Fibroblast of villous mesenchyme (primary cell): ENCODE data around the gene CFAP61. TPM values are rescaled to one million over a fixed set of nuclear protein-coding genes. Genes with fewer than 3 reads are reported as not detected.
"Not testable (repeated sequence)": the region's sequence is repeated elsewhere in the genome, so short reads cannot be mapped to it uniquely, and the experiment has no call there.

Experiments used
- DNase-seq: peaks from one replicate; pipeline ENCODE4 v3.0.0-alpha.2; 2010; ENCODE audit warnings: low read depth
- H3K4me3 ChIP-seq: 2 replicates; pipeline ENCODE4 v1.5.1; 2011; ENCODE audit warnings: low read depth, mild to moderate bottlenecking, low read length
- CTCF ChIP-seq: IDR thresholded peaks from 2 replicates; pipeline ENCODE4 v1.5.1; 2012; ENCODE audit warnings: low read depth, mild to moderate bottlenecking, low read length; ENCODE audit not compliant: insufficient read depth
- total RNA-seq: library from RNA; depleted of rRNA; stranded (reverse); fragments of >200 nt; gene quantifications from 2 replicates; pipeline ENCODE4 v1.2.3, GENCODE V29; 2012

The CFAP61 gene
- total RNA-seq, 1 donor: 0.43 TPM

GRCh38 chr20:20343932-20344331, 291.6 kb downstream of the CFAP61 start:
- no peak for TF ChIP-seq CTCF
- H3K4me3 ChIP-seq: no peak overlapping the region
- no peak for DNase-seq

- no peak for DNase-seq
- TF ChIP-seq CTCF: no peak
- H3K4me3 ChIP-seq: no peak overlapping the region
Observed at GRCh38 chr20:20344476-20344875, 292.1 kb downstream of the CFAP61 start.

- no peak overlapping the region for H3K4me3 ChIP-seq
- no peak for TF ChIP-seq CTCF
Observed at GRCh38 chr20:20353576-20353975, 301.2 kb downstream of the CFAP61 start.

GRCh38 chr20:20355503-20355902, 303.2 kb downstream of the CFAP61 start:
- not testable (repeated sequence) for DNase-seq, H3K4me3 ChIP-seq

More at GRCh38 chr20:20353576-20353975, 301.2 kb downstream of the CFAP61 start:
- DNase-seq: no peak

- DNase-seq: no peak
- no peak overlapping the region for H3K4me3 ChIP-seq
- TF ChIP-seq CTCF: no peak
Observed at GRCh38 chr20:20358801-20359200, 306.5 kb downstream of the CFAP61 start.

DNA sequence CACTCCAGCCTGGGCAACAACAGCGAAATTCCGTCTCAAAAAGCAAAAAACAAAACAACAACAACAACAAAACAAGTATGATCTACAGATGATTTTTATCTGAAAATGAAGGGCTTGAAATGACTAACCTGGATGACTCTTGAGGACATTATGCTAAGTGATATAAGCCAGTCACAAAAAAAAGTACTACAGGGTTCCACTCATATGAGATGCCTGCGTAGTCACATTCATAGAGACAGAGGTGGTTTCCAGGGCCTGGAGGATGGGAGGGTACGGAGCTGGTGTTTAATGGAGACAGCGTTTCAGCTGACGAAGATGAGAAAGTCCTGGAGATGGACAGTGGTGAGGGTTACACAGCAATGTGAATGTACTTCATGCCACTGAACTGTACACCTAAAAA, 307.3 kb downstream of the CFAP61 start:
- no peak for TF ChIP-seq CTCF
- DNase-seq: no peak
- no peak overlapping the region for H3K4me3 ChIP-seq

GRCh38 chr20:20360464-20360863, 308.1 kb downstream of the CFAP61 start:
- DNase-seq: peak; percentile 62
- no peak overlapping the region for H3K4me3 ChIP-seq
- TF ChIP-seq CTCF: peak; percentile 78
